ENCODE measurements around the gene ACTL7A.
"Not testable (repeated sequence)": the region's sequence is repeated elsewhere in the genome, so short reads cannot be mapped to it uniquely, and the experiment has no call there.

The ACTL7A gene, protein sequence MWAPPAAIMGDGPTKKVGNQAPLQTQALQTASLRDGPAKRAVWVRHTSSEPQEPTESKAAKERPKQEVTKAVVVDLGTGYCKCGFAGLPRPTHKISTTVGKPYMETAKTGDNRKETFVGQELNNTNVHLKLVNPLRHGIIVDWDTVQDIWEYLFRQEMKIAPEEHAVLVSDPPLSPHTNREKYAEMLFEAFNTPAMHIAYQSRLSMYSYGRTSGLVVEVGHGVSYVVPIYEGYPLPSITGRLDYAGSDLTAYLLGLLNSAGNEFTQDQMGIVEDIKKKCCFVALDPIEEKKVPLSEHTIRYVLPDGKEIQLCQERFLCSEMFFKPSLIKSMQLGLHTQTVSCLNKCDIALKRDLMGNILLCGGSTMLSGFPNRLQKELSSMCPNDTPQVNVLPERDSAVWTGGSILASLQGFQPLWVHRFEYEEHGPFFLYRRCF

DNA sequence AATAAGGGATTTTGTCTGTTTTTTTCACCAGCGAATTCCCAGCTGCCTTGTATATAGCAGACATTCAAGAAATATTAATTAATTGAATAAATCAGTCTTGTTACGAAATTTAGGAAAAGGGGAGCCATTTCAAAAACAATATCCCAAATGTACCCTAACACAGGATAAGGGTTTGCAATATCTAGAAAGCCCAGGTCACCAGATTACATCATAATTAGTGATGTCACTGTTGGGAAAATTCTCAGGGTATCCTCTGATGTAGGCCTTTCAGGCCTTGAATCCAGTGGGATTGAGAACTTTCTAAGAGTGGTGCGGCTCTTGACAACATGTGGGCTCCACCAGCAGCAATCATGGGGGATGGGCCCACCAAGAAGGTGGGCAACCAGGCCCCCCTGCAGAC lies at the start of gene ACTL7A:
ACTL7A (plus strand) TSS at position 270 of the 400 bp plus-strand sequence; CDS start at position 327, 57 bp downstream.
- DNase-seq: no peak

DNA sequence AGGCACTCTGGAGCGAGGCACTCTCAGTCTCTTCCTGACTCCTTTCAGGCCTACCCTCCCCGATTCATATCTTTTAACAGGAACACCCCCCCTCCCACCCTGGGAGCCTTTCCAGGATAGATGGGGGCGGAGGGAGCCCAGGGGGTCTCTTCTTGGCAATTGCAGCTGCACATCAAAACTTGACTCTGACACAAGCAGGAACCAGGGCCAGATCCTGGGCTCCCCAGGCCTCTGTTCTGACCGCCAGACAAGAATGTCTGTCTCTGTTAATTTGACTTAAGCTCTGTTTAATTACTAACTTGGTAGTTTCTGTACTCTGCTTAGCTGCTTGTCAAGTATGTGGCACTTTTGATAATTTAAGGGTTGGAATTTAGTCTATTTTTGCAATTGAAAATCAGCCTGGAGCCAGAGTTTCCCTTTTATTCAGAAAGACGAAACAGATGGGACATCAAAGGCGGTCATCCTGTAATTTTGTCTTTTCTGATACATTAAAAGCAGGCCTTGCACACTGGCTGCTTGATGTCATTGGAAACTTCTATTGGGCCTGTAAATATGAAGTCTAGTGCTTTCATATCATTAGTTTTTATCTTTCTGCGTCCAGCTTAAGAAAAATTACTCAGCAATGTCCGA lies 49.6 kb upstream of the ACTL7A start:
- no peak for DNase-seq

DNA sequence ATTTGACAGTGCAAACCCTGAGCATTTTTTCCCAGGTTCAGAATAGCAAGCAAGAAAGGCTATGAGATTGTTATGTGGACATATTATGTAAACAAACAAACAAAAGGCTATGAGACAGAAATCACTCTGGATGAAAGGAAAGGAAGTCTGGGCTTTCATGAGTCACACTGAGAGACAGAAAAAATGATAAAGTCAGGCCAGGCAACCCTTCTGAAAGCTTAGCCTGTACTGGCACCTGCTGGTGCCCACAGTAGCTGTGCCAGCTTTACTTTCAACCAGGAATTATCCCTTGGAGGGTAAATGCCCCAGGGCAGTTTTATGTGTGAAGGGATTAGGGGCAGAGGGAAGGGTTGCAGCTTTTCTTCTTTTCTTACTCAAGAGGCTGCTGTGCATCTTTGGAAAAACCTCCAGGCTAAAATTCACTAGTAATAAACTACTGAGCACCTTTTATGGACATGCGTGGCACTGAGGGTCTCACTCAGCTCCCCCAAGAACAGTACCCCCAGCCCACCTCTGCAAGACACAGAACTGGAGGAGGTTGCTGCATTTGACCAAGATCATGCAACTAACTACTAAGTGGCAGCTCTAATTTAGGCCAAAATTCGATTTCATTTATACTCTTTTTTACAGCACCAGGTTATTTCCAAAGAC lies 48.0 kb upstream of the ACTL7A start:
- DNase-seq: peak; percentile 68

DNA sequence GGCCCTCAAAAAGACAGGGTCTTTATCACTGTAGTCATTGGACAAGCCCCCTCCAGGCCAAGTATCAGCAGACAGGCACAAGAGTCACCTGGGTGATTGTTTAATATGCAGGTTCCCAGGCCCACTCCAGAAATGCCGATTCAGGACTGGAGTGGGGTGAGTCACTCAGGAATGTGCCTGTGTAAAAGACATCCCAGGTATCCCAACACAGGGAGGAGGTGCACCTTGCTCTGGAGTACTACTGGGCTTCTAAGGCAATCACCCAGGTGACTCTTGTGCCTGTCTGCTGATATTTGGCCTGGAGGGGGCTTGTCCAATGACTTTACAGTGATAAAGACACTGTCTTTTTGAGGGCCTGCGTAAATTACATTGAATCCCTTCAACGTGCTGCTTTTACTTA lies 46.9 kb upstream of the ACTL7A start:
- DNase-seq: no peak

DNA sequence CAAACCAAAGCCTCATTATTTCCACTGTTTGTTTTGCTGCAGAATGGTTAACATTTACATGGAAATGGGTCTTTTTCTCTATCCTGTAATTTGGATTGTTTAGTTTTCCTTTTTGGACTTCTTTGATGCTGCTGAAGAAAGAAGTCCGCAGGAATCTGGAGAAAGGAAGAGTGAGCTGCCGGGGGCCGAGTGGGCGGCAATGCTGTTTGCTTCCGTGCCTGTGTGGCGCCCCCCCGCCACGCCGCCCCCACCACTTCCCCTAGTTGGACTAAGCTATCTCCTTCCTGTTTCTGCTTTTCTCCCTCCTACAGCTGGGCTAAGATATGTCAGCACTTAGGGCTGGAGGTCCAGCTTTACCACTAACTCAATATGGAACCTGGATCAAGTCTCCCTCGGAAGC lies 46.0 kb upstream of the ACTL7A start:
- no peak for DNase-seq

DNA sequence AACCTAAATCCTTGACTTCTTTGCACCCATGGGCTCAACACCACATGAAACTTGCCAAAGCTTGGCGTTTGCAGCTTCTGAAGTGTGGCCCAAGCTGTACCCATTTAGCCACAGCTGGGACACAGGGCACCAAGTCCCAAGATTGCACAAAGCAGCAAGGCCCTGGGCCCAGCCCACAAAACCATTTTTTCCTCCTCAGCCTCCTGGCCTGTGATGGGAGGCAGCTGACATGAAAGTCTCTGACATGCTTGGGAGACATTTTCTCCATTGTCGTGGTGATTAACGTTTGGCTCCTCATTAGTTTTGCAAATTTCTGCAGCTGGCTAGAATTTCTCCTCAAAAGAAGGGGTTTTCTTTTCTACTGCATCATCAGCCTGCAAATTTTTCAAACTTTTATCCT lies 38.2 kb upstream of the ACTL7A start:
- no peak for DNase-seq

DNA sequence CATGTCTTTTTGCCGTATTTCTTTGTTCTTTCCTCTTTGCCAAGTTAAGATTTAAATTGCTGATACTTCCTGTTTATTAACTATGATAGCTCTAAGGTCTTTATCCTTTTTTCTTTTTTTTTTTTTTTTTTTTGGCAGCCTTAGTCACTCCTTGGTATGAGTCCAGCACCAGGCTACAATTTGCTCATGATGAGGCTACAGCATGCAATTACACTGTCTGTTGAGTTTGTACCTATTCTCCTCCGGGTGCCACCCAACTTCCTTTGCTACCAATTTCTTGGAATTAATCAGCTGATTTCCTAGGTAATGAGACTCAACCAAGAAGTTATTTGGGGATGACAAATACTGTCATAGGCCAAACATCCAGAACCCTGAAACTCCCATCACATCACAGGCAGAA lies 31.8 kb upstream of the ACTL7A start:
- DNase-seq: peak; percentile 22

DNA sequence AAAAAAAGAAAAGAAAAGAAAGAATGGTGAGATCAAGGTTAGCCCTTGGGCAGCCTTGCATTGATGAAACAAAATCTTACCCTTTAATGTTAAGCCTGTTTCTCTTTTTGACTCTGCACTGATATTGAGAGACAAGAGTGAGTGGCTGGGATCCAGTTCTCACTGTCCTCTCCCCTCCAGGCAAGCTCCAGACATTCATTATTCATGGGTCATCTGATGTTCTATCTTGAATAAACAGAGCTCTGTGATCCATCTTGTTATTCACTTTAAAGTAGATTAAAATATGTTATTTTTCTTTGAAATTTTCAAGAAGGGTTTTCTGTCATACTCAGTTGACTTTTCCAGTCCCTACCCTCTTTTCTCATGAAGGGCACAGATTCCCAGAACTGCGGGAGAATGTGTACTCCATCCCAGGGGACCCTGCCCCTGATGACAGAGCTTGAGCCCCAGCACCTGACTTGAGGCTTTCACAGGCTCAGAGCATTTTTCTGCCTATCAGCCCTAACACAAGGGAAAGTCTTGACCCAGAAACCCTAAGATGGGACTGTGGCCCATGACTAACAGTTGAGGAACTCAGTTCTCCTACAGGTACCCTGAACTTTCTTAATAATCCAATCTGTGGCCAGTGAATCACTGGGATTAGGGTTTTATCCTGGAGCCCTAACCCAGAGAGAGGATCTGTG lies 30.4 kb upstream of the ACTL7A start:
- DNase-seq: peak; percentile 15

DNA sequence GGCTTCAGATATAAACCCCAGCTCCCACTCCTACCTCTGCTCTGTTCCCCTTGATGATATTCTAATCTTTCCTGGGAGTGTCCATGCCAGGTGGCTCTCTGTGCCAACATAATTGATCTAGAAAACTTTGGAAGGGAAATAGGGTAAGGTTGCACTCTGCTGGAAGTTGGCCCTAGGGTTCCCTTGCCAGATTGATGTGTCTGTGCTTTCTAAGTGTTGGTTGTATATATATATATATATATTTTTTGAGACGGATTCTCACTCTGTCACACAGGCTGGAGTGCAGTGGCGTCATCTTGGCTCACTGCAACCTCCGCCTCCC lies 29.9 kb upstream of the ACTL7A start:
- DNase-seq: no peak

DNA sequence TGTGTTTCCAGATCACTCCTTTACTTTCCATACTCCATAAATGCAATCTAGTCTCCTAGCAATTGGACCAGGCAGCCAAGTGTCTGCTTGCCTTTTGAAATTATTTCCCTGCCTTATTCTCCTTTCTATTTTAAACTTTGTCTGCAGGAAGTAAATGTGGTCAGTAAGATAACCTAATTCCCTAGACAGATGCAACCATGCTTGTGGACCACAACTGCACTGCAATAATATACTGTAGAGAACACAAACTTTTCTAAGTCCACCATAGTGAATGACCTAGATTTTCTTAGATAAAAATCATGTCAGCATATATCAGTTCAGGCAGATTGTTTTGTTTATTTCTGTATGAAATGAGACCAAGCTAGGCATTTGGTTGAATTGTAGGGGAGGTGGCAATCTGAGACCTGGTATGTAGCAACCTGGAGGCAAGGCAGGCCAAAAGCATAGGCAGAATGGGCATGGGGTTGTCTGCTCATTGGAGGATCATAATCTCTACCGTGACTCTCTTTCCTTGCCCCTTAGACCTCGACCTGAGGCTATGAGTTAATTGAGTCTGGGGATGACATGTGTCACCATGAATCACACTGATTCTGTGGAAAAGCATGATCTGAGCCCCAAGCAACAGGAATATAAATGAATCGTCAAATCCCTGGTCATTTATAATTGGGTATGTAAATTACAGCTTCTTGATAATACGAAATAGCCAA lies 27.0 kb upstream of the ACTL7A start:
- no peak for DNase-seq

DNA sequence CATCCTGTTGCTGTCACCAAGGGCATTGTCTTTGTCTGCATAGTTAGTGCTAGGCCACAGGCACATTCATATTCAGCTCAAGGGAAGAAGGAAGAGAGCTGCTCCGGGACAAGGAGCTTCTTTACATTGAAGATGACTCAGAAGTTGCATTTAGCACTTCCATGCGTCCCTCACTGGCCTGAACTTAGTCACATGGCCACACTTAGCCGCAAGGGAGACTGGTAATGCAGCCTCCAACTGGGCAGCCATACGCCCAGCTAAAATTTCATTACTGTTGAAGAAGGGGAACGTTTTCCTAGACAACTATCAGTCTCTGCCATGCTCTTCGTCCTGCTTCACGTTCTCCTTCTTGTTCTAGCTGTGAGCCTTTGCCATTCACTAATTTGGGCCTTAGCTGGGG lies 26.2 kb upstream of the ACTL7A start:
- DNase-seq: no peak

DNA sequence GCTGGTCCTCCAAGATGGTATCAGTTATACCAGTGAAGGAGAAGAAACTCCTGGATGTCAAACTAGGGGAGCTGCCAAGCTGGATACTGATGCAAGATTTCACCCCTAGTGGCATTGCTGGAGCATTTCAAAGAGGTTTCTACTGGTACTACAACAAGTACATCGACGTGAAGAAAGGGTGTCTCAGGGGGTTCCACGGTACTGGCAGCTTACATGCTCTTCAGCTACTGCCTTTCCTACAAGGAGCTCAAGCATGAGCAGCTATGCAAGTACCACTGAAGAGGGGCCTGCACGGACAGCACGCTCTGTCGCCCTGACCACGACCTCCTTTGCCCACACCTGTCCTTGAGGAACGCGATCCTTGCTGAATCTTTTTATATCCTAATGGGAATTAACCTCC lies 25.7 kb upstream of the ACTL7A start:
- no peak for DNase-seq

DNA sequence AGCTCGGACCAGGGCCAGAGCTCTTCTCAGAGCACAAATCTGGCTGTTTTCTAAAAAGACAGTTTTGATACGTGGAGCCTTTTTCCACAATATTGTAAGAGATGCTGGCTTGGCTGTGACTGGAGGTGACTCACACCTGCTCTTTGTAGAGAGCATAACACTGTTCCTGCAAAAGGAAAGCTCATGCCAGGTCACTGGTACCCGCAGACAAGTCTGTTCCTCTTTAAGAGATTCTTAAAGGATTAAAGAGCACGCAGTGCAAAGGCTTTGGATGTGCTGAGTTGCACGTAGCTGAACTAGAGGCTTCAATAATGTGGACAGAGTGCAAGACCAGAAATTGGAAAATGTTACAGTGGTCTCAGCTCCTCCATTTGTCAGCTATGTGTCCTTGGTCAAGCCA lies 25.3 kb upstream of the ACTL7A start:
- DNase-seq: no peak

DNA sequence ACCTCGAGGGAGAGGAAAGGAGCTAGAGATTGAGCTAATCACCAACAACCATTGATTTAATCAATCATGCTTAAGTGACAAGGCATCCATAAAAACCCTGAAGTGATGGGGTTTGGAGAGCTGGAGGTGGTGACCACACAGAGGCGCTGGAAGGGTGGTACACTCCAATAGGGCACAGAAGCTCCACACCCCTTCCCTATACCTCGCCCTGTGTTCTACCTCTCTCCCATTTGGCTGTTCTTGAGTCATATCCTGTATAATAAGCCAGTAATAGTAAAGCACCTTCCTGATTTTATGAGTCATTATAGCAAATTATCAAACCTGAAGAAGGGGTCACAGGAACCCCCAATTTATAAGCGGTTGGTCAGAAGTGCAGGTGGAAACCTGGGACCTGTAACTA lies 24.5 kb upstream of the ACTL7A start:
- peak; percentile 10 for DNase-seq

DNA sequence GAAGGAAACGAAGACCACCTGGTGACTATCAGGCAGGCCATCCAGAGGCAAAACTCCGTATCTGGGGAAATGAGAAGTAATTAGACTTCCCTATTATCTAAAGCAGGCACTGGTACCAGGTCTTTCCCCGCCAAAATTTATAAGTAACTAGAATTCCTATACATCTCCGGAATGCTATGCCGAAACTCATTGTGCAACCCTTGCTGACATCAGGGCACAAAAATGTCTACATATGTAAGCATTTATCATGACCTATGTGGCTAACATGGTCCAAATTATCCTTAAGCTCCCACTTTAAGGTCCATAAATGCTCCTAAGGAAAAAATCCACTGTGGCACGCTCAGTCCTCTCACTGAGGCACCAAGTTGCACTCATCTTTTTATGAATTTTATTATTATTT lies 24.0 kb upstream of the ACTL7A start:
- DNase-seq: peak; percentile 49

DNA sequence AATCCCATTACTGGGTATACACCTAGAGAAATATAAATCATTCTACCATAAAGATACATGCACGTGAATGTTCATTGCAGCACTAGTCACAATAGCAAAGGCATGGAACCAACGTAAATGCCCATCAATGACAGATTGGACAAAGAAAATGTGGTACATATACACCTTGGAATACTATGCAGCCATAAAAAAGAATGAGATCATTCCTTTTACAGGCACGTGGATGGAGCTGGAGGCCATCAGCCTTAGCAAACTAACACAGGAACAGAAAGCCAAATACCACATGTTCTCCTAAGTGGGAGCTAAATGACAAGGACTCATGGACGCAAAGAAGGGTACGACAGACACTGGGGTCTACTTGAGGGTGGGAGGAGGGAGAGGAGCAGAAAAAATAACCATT lies 22.5 kb upstream of the ACTL7A start:
- DNase-seq: not testable (repeated sequence)

DNA sequence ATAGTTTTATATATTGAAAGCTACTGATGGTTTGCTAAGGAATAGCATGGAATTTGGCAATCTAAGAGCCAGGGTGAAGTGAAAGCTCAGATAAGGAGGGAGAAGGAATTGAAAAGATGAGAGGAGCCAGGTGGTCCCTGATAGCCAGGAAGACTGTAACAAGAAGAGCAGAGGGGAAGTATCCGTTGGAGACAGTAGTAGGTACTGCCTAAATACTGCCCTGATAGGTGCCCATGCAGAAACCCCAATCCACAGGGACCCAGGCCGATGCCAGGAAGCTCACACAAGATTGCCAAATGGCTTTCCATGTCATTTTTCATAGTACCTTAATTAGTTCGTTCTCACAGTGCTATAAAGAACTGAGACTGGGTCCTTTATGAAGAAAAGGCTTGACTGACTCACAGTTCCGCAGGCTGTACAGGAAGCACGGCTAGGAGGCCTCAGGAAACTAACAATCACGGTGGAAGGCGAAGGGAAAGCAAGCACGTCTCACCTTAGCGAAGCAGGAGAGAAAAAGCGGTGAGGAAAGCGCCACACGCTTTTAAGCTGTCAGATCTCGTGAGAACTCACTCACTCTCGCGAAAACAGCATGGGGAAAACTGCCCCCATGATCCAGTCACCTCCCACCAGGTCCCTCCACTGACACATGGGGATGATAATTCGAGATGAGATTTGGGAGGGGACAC lies 19.3 kb upstream of the ACTL7A start:
- no peak for DNase-seq

DNA sequence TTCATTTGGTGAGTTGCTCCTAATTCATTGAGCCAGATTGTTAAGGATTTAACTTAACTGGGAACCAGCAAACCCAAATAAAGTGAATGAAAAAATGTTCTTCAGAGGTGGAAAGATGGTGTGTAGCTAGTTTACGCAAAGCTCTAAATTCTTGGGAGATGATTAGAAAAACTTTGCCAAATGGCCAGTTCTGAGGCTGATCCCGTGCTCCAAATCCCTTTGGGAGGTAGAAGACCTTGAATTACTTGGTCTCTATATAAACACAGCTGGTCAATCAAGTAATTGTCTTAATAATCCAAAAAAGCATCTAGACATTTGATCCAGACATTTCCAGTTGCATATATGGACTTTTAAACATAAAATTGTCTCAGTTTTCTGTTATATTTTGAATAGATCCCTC lies 17.7 kb upstream of the ACTL7A start:
- no peak for DNase-seq

DNA sequence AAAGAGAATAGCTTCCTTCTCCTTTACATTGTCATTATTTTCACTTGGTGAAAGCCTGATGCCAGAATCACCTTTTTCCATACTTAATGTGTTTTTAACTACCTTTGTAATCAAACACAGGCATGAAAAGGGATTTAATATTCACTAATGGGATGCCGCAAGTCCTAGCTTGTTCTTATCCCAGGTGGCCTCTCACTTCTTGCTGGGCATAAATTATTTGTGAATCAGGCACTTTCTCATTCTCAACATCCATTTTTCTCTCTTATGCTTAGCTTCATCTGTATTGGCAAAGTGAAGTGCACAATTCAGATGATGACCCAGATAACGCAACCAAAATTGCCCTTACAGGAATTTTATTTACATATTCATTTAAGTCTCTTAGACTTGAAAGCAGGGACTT lies 17.2 kb upstream of the ACTL7A start:
- DNase-seq: no peak

DNA sequence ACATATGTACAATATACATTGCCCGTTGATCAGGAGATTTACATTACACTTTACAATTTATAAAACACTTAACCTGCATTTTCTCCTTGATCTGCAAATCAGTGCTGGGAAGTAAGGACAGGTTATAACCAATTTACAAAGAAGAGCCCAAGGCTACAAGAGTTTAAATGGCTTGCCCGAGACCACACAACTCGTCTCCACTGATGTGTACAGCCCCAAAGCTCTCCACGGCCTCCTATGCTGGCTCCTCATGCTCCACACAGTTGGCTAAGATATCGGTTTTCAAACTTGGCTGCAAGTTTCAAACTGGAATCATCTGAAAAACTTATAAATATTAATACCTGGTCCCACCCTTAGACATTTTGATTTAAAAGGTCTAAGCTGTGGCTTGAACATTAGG lies 16.6 kb upstream of the ACTL7A start:
- DNase-seq: no peak

DNA sequence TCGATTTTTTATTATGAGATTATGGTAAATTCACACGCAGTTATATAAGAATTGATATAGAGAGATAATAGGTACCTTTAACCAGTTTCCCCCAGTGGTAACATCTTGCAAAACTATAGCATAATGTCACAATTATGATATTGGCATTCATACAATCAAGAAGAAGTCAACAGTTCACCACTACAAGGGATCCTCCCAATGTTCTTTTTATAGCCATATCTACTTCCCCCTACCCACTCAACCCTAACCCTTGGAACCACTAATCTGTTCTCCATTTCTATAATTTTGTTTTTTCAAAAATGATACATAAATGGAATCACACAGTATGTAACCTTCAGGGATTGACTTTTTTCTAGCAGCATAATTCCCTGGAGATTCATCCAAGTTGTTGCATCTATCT lies 16.1 kb upstream of the ACTL7A start:
- no peak for DNase-seq

DNA sequence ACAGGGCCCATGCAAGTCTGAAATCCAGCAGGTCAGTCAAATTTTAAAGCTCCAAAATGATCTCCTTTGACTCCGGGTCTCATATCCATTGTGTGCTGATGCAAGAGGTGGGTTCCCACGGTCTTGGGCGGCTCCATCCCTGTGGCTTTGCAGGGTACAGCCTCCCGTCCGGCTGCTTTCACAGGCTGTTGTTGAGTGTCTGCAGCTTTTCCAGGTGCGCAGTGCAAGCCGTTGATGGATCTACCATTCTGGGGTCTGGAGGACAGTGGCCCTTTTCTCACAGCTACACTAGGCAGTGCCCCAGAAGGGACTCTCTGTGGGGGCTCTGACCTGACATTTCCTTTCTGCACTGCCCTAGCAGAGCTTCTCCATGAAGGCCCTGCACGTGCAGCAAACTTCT lies 13.8 kb upstream of the ACTL7A start:
- not testable (repeated sequence) for DNase-seq

All from HCEC 1CT (cell line).